ENCODE measurements around the gene ADAMTS17.

ADAMTS17 gene

GRCh38 chr15:100183921-100184495 lies 157.8 kb downstream of the ADAMTS17 start:
- H3K4me3 ChIP-seq (ENCODE audit: low read length in 2 of 2), result no peak overlapping the region
- H3K27ac ChIP-seq (ENCODE audit: low read length), result no peak overlapping the region
- no peaks in the 10 kb centered on the region for H3K27me3 ChIP-seq (ENCODE audit: control insufficient read depth in 1 of 2, insufficient read depth in 2 of 2, low read length in 2 of 2)
- no peak overlapping the region for H3K9ac ChIP-seq (ENCODE audit: low read length in 2 of 2)
- H3K4me1 ChIP-seq (ENCODE audit: control insufficient read depth, insufficient read depth, low read length), result no peaks in the 10 kb centered on the region
- no peaks in the 10 kb centered on the region for H3K36me3 ChIP-seq (ENCODE audit: control insufficient read depth in 2 of 2, insufficient read depth in 2 of 2, low read length in 2 of 2)
- H3K9me3 ChIP-seq (ENCODE audit: control insufficient read depth in 2 of 2, low read length in 2 of 2), result no peaks in the 10 kb centered on the region

GRCh38 chr15:100180921-100181320 lies 160.9 kb downstream of the ADAMTS17 start:
- Histone ChIP-seq H3K27me3 (ENCODE audit: control insufficient read depth in 1 of 2, insufficient read depth in 2 of 2, low read length in 2 of 2) (no peaks in the 10 kb centered on the region), H3K4me3 (ENCODE audit: low read length in 2 of 2) (no peak overlapping the region), H3K9me3 (ENCODE audit: control insufficient read depth in 2 of 2, low read length in 2 of 2) (no peaks in the 10 kb centered on the region), H3K4me1 (ENCODE audit: control insufficient read depth, insufficient read depth, low read length) (peaks cover 3% of the 10 kb centered on the region), H3K36me3 (ENCODE audit: control insufficient read depth in 2 of 2, insufficient read depth in 2 of 2, low read length in 2 of 2) (no peaks in the 10 kb centered on the region), H3K27ac (ENCODE audit: low read length) (no peak overlapping the region), H3K9ac (ENCODE audit: low read length in 2 of 2) (no peak overlapping the region)

GRCh38 chr15:100175406-100176114 lies 166.2 kb downstream of the ADAMTS17 start:
- peaks cover 7 to 14% of the 10 kb centered on the region in 2 donors for H3K9me3 ChIP-seq (ENCODE audit: control insufficient read depth in 2 of 2, low read length in 2 of 2)
- no peaks in the 10 kb centered on the region for H3K36me3 ChIP-seq (ENCODE audit: control insufficient read depth in 2 of 2, insufficient read depth in 2 of 2, low read length in 2 of 2)
- no peaks in the 10 kb centered on the region for H3K27me3 ChIP-seq (ENCODE audit: control insufficient read depth in 1 of 2, insufficient read depth in 2 of 2, low read length in 2 of 2)
- H3K9ac ChIP-seq (ENCODE audit: low read length in 2 of 2), result no peak overlapping the region
- peak overlapping the region in 1 of 2 donors; percentile 40 for H3K4me3 ChIP-seq (ENCODE audit: low read length in 2 of 2)
- peaks cover 31% of the 10 kb centered on the region for H3K4me1 ChIP-seq (ENCODE audit: control insufficient read depth, insufficient read depth, low read length)
- peak overlapping the region; percentile 60 for H3K27ac ChIP-seq (ENCODE audit: low read length)

DNA sequence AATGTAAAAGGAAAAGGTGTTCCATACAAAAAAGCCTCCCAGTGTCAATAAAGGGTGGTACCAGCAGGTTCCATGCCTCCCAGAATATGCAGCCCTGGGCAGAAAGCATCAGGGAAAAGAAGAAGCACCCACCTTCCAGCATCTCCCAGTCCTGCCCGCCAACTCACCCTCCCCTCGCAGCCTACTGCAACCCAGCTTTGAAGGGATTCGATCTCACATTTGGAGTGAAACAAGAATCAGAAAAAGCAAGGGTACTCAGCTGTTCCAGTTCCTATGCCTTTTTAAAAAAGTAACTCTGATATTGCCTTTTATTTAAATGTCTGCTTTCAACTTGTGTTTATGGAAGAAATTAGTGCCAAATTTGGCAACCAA lies 166.9 kb downstream of the ADAMTS17 start:
- no peaks in the 10 kb centered on the region for H3K27me3 ChIP-seq (ENCODE audit: control insufficient read depth in 1 of 2, insufficient read depth in 2 of 2, low read length in 2 of 2)
- H3K4me1 ChIP-seq (ENCODE audit: control insufficient read depth, insufficient read depth, low read length), result peaks cover 37% of the 10 kb centered on the region
- H3K36me3 ChIP-seq (ENCODE audit: control insufficient read depth in 2 of 2, insufficient read depth in 2 of 2, low read length in 2 of 2), result no peaks in the 10 kb centered on the region
- peak overlapping the region; percentile 60 for H3K27ac ChIP-seq (ENCODE audit: low read length)
- peak overlapping the region in 1 of 2 donors; percentile 40 for H3K4me3 ChIP-seq (ENCODE audit: low read length in 2 of 2)
- peaks cover 7 to 14% of the 10 kb centered on the region in 2 donors for H3K9me3 ChIP-seq (ENCODE audit: control insufficient read depth in 2 of 2, low read length in 2 of 2)
- H3K9ac ChIP-seq (ENCODE audit: low read length in 2 of 2), result no peak overlapping the region

DNA sequence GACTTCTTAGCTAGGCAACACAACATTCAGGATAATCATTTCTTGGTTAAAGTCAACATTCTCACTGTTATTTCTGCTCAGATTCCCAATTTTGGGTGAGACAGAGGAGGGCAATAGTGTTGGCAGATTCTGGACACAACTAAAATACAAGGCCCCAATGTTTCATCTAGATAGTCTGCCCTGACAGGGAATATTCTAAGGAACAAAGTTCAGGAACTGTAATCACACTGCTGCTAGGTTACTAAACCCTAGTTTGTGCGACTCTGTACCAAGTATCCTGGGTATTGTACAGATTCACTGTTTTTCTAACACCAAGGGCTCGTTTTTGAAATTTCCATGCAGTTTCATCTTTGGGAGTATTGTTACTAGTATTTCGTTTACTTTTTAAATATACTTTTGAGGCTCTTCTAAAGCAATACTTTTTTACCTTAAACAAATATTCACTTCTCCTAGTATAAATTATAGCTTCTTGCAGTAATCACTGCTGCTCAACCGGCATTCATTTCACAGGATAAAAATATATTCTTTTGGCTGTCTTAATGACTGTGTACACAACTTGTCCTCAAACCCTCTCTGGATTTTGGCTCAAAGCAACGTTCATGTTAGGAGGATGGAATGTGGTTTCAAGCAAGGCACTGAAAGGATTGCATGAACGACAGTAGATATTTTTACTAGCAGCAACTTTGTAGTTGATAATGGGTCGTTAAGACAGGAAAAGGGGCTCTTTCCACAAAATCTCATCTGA lies 167.4 kb downstream of the ADAMTS17 start:
- Histone ChIP-seq H3K9ac (ENCODE audit: low read length in 2 of 2) (no peak overlapping the region), H3K36me3 (ENCODE audit: control insufficient read depth in 2 of 2, insufficient read depth in 2 of 2, low read length in 2 of 2) (no peaks in the 10 kb centered on the region), H3K4me1 (ENCODE audit: control insufficient read depth, insufficient read depth, low read length) (peaks cover 43% of the 10 kb centered on the region), H3K27ac (ENCODE audit: low read length) (peak overlapping the region; percentile 69), H3K27me3 (ENCODE audit: control insufficient read depth in 1 of 2, insufficient read depth in 2 of 2, low read length in 2 of 2) (no peaks in the 10 kb centered on the region), H3K4me3 (ENCODE audit: low read length in 2 of 2) (peak overlapping the region in 1 of 2 donors; percentile 40), H3K9me3 (ENCODE audit: control insufficient read depth in 2 of 2, low read length in 2 of 2) (peaks cover 7 to 14% of the 10 kb centered on the region in 2 donors)

DNA sequence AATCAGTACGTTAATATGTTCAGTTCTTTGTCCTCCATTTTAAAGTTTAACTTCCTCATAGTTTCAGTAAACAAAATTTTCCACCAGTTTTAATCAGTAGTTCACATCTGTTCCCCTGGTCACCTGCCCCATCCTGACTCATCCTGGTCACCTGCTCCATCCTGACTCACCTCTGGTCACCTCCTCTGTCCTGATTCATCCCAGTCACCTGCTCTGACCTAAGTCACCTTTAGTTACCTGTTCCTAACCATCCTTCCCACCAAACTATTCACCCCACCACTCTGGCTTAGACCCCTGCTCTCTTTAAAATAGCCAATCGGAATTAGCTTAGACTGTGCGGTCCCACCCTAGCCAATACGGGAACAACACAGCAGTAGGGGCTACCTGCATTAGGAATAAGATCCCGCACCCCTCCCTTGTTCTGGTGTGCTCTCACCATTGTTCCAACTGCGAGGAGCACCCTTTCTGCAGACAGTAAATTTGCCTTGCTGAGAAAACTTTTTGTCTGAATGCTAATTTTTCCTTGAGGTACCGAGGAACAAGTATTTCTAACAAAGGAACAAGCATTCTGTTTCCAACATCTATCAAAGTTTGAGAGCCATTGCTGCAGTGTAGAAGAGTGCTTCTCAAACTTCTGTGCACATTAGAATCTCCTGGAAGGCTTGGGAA lies 169.3 kb downstream of the ADAMTS17 start:
- Histone ChIP-seq H3K9me3 (ENCODE audit: control insufficient read depth in 2 of 2, low read length in 2 of 2) (peaks cover 7 to 14% of the 10 kb centered on the region in 2 donors), H3K9ac (ENCODE audit: low read length in 2 of 2) (no peak overlapping the region), H3K4me1 (ENCODE audit: control insufficient read depth, insufficient read depth, low read length) (peaks cover 59% of the 10 kb centered on the region)

GRCh38 chr15:100171411-100171810 lies 170.4 kb downstream of the ADAMTS17 start:
- Histone ChIP-seq H3K4me1 (ENCODE audit: control insufficient read depth, insufficient read depth, low read length) (peaks cover 65% of the 10 kb centered on the region), H3K9me3 (ENCODE audit: control insufficient read depth in 2 of 2, low read length in 2 of 2) (peaks cover 7 to 14% of the 10 kb centered on the region in 2 donors), H3K9ac (ENCODE audit: low read length in 2 of 2) (no peak overlapping the region), H3K36me3 (ENCODE audit: control insufficient read depth in 2 of 2, insufficient read depth in 2 of 2, low read length in 2 of 2) (no peaks in the 10 kb centered on the region), H3K4me3 (ENCODE audit: low read length in 2 of 2) (no peak overlapping the region), H3K27me3 (ENCODE audit: control insufficient read depth in 1 of 2, insufficient read depth in 2 of 2, low read length in 2 of 2) (no peaks in the 10 kb centered on the region), H3K27ac (ENCODE audit: low read length) (no peak overlapping the region)

More for the DNA sequence above, 169.3 kb downstream of the ADAMTS17 start:
- H3K27me3 ChIP-seq (ENCODE audit: control insufficient read depth in 1 of 2, insufficient read depth in 2 of 2, low read length in 2 of 2), result no peaks in the 10 kb centered on the region
- H3K36me3 ChIP-seq (ENCODE audit: control insufficient read depth in 2 of 2, insufficient read depth in 2 of 2, low read length in 2 of 2), result no peaks in the 10 kb centered on the region
- H3K4me3 ChIP-seq (ENCODE audit: low read length in 2 of 2), result no peak overlapping the region
- H3K27ac ChIP-seq (ENCODE audit: low read length), result no peak overlapping the region

DNA sequence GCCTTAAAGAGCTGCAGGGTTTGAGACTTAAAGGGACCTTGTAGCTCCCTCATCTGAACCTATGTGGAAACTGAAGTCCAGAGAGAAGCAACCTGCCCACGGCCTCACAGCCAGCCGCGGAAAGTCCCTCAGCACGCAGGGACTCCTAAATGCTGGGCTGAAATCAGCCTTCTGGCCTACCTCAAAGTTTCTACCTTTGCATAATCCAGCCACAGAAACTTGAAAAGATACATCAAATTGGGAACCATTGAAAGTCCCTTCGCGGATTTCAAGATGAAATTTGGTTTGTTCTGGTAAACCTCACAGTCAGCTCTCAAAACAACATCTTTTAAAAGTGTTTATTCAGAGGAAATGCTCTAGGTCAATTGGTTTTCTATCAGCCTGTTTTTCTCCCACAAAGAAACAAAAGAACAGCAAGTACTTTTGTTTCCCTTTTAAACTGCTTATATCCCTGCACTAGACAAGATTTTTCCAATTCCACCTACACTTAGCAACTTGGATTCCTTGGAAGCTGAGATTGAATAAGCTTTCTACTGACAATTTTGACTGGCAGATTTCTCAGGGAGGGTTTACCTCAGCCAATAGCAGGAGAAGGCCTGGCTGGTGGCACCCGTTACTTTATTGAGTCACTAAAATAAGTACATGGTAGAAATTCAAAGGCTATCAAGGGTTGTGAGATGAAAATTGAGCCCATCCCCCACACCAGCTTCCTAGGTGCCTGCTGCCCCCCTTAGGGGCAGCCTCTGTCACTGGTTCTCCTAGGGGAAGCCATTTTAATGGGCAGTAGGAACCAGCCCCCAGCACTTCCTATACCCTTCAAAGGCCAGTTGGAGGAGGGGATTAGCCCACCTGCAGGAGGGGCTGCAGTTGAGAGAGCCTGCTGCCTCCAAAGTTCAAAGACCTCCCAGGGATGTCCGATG lies 171.2 kb downstream of the ADAMTS17 start:
- Histone ChIP-seq H3K9ac (ENCODE audit: low read length in 2 of 2) (no peak overlapping the region), H3K27me3 (ENCODE audit: control insufficient read depth in 1 of 2, insufficient read depth in 2 of 2, low read length in 2 of 2) (no peaks in the 10 kb centered on the region), H3K9me3 (ENCODE audit: control insufficient read depth in 2 of 2, low read length in 2 of 2) (peaks cover 7 to 14% of the 10 kb centered on the region in 2 donors), H3K36me3 (ENCODE audit: control insufficient read depth in 2 of 2, insufficient read depth in 2 of 2, low read length in 2 of 2) (no peaks in the 10 kb centered on the region), H3K27ac (ENCODE audit: low read length) (no peak overlapping the region), H3K4me1 (ENCODE audit: control insufficient read depth, insufficient read depth, low read length) (peaks cover 58% of the 10 kb centered on the region), H3K4me3 (ENCODE audit: low read length in 2 of 2) (no peak overlapping the region)

- no peak overlapping the region for H3K27ac ChIP-seq (ENCODE audit: low read length)
- H3K4me3 ChIP-seq (ENCODE audit: low read length in 2 of 2), result no peak overlapping the region
Observed at GRCh38 chr15:100169615-100170290, 172.0 kb downstream of the ADAMTS17 start.

More at GRCh38 chr15:100169615-100170290, 172.0 kb downstream of the ADAMTS17 start:
- H3K9me3 ChIP-seq (ENCODE audit: control insufficient read depth in 2 of 2, low read length in 2 of 2), result peaks cover 7 to 14% of the 10 kb centered on the region in 2 donors
- H3K36me3 ChIP-seq (ENCODE audit: control insufficient read depth in 2 of 2, insufficient read depth in 2 of 2, low read length in 2 of 2), result no peaks in the 10 kb centered on the region
- peaks cover 50% of the 10 kb centered on the region for H3K4me1 ChIP-seq (ENCODE audit: control insufficient read depth, insufficient read depth, low read length)
- H3K27me3 ChIP-seq (ENCODE audit: control insufficient read depth in 1 of 2, insufficient read depth in 2 of 2, low read length in 2 of 2), result no peaks in the 10 kb centered on the region
- H3K9ac ChIP-seq (ENCODE audit: low read length in 2 of 2), result no peak overlapping the region

Data from stomach smooth muscle (tissue), 2 donors.